Omental fat pad (tissue), 4 donors: ENCODE data around the gene SLC38A7. TPM values are rescaled to one million over a fixed set of nuclear protein-coding genes. Genes with fewer than 3 reads are reported as not detected.

Experiments
- ATAC-seq: fragments of 150-250 bp; one replicate; pipeline ENCODE4 v1.9.1; 2016; ENCODE audit warnings: mild to moderate bottlenecking, moderate library complexity; ENCODE audit not compliant: low FRiP score
- DNase-seq: peaks from one replicate; pipeline ENCODE4 v3.0.0-alpha.2; 2019; ENCODE audit warnings: low spot score
- total RNA-seq, 4 donors: library from RNA; depleted of rRNA; stranded (reverse); fragments of >200 nt; gene quantifications; one replicate each; pipeline ENCODE4 v1.1.0, GENCODE V29; 2016
- TF ChIP-seq, protein P1 (sequence below), 3 donors: fragments of 450-650 bp; IDR thresholded peaks; one replicate each; pipeline ENCODE4 v1.5.1; 2016 to 2017; ENCODE audit warnings: antibody characterized with exemption in 3 of 3, mild to moderate bottlenecking in 3 of 3, moderate library complexity in 2 of 3

Gene SLC38A7, protein sequence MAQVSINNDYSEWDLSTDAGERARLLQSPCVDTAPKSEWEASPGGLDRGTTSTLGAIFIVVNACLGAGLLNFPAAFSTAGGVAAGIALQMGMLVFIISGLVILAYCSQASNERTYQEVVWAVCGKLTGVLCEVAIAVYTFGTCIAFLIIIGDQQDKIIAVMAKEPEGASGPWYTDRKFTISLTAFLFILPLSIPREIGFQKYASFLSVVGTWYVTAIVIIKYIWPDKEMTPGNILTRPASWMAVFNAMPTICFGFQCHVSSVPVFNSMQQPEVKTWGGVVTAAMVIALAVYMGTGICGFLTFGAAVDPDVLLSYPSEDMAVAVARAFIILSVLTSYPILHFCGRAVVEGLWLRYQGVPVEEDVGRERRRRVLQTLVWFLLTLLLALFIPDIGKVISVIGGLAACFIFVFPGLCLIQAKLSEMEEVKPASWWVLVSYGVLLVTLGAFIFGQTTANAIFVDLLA
- 10 to 100 TPM in 3 of 4 donors, 1 to 10 TPM in 1; 8.0 to 22.9 (median 17.8) TPM for total RNA-seq

DNA sequence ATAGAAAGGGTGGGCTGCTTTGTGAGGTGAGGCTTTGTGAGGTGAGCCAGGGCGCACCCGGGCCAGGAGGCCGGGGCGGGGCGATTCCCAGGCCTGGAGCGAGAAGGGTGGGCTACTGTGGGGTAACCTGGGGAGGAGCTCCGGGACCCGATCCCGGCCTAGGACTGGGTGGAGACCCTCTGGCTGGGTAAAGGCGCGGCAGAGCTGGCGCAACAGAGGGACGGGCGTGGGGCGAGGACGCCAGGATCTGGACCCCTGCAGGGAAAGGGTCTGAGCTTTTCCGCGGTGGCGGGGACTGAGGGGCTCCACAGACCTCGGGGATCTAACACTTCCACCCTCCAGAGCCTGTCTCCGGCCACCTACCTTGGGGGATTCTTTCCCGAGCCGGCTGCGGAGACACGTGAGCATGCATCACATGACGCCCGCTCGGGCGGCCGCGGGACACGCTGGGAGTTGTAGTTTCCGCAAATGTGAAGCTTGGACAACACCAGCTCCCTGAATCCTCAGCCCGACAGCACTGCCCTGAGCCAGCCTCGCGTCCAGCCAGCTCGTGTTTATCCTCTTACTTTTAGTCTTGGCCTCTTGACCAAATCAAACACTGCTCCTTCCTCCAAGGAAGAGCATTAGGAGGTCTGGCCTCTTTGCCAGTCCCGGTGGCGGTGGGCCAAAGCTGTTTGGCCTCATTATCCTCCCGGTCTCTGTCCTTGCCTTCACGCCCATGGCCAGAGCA, at the start of gene SLC38A7:
Gene SLC38A7, minus strand, starts transcription at position 417 of the 730 bp plus-strand sequence. CDS start 4,644 bp downstream, outside the sequence.
- ATAC-seq = peak; percentile 87
- DNase-seq = peak; percentile 81
- TF ChIP-seq, protein P1, sequence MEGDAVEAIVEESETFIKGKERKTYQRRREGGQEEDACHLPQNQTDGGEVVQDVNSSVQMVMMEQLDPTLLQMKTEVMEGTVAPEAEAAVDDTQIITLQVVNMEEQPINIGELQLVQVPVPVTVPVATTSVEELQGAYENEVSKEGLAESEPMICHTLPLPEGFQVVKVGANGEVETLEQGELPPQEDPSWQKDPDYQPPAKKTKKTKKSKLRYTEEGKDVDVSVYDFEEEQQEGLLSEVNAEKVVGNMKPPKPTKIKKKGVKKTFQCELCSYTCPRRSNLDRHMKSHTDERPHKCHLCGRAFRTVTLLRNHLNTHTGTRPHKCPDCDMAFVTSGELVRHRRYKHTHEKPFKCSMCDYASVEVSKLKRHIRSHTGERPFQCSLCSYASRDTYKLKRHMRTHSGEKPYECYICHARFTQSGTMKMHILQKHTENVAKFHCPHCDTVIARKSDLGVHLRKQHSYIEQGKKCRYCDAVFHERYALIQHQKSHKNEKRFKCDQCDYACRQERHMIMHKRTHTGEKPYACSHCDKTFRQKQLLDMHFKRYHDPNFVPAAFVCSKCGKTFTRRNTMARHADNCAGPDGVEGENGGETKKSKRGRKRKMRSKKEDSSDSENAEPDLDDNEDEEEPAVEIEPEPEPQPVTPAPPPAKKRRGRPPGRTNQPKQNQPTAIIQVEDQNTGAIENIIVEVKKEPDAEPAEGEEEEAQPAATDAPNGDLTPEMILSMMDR (IDR thresholded peaks at IDR 0.05) = no peak

DNA sequence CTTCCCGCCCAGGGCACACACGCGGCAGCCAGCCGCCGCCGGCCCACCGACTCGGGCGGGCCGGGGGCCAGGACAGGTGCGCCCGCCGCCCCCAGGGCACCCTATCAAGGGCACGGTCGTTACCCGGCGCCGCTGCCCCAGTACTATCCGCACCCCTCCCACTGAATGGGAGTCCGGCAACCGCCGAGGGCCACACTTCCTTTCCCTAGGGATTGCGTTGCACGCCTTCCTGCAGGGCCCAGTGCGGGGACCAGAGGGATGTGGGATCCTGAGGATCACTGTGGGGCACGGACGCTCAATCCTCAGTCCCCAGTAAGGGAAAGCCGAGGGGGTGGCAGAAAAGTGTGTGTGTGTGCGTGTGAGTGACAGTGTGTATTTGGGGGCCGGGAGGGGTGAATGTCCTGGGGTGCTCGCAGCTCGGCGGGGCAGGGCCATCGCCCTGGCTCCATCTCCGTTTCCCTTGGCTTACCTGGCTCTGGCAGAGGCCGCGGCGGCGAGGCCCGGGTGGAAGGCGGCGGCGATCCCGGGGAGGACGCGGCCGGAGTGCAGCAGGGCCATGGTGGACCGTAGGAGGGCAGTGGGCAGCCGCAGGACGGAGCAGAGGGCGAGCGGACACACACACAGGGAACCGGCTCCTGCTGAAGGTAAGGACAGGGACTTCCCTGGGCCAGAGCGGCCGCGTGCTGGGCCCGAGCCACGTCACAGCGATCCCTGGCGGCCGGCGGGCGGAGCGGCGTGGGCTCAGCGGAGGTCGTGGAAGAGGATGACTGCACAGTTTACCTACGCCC, 49.3 kb upstream of the SLC38A7 start, which contains the start of gene GOT2:
Gene GOT2, minus strand, starts transcription at position 646 of the 788 bp plus-strand sequence. Its CDS starts 88 bp downstream, at position 558.
- ATAC-seq (peak; percentile 96), DNase-seq (peak; percentile 32)
- TF ChIP-seq, protein P1 (IDR thresholded peaks at IDR 0.05) = peak in 1 of 3 donors; percentile 20

DNA sequence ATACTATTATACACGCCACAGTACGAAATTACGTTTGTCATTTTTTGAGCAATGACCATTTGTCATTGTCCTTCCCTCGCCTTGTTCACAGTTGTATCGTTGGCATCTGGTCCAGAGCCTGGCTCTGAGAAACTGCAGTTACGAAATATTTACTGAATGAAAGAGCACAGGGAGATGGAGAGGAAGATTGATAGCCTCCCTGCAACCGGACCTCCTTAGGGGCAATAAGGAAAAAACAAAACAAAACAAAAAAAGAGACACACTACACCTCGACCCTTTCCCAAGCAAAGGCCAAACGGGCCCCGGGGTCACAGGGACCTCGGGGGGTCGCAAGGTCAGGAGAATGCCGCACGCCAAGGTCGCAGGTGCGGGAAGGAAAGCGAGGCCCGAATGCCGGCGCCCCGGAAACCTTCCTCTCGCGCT, 48.7 kb upstream of the SLC38A7 start:
- ATAC-seq (peak; percentile 32), DNase-seq (no peak)
- TF ChIP-seq, protein P1 (IDR thresholded peaks at IDR 0.05) = no peak

DNA sequence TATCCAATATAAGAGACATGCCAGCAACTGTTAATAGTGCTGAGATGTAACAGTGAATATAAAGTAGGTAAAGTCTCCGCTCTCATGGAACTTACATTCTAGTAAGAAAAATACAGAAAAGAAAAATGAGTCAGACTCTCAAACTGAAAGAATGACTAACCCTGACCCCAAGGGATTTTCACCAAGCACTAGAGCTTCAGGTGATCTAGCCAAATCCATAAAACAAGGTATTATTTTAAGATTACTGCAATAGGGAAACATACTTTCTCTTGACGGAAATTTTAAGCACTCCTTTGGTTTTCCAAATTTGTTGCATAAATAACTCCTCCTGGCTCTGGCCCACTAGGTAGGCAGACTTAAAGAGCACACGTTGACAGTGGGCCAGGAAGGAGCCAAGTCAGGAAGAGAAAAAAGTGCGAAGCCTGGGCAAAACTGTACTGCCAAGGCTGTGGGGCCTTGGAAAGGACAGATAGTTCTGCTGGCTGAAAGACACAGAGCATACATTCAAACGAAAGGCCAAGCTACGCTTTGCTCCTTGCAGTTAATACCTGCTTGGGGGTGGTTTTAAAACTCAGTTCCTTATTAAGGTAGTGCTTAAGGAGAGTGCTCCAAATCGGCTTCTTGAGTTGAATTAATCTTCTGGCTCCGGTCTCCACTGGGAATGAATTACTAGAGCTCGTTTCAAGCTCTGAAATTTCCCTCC, 48.1 kb upstream of the SLC38A7 start:
- DNase-seq = no peak
- TF ChIP-seq, protein P1 (IDR thresholded peaks at IDR 0.05) = no peak
- no peak for ATAC-seq

DNA sequence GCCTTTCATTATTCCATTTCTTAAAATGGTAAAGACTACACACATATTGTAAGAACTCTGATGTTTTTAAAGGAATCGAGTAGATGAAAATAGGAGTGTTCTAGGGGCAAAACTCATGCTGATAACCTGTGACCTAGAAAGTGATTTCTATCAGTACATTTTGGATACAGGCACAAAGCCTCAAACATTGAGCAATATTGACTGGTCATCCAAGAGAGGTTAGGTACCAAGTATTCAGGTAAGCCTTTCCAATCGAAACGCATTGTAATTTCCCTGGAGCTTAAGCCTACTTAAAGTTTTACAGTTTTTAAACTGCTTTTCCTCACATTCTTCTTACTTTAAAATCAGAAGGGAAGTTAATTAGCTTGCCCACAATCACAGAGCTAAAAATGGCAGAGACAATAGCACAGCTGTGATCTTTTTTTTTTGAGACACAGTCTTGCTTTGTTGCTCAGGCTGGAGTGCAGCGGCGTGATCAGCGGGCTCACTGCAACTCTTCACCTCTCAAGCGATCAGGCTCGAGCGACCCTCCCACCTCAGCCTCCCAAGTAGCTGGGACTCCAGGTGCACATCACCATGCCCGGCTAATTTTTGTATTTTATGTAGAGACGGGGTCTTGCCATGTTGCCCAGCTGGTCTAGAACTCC, 46.3 kb upstream of the SLC38A7 start:
- TF ChIP-seq, protein P1 (IDR thresholded peaks at IDR 0.05) = no peak
- ATAC-seq (no peak), DNase-seq (no peak)
